UCSD-AML1 (cell line): Measurements from ENCODE around the gene OXER1.

Experiments used
- DNase-seq: peaks from one replicate; lab custom pipeline; 2025; ENCODE audit not compliant: unreplicated experiment; lab: John Stamatoyannopoulos, UW

Gene OXER1

DNA sequence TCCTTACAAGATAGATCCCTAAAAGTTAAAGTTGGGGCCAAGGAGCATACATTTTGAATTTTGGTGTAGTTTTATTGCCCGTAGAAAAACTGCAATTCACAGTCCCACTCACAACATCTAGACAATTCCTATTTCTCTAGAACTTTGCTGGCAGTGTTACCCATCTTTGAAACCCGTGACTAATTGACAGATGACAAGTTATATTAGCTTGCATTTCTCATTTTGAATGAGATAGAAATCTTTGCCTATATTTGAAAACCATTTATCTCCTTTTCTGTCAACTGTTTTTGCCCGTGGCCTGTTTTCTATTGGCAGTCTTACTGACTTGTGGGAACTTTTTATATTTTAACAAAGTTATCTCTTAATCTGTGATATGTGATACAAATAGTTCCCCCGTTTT is 50.0 kb downstream of the OXER1 start:
- no peak for DNase-seq

GRCh38 chr2:42712934-42713333 is 51.0 kb downstream of the OXER1 start:
- no peak for DNase-seq
